Measurements from ENCODE around the gene CELA3B.
"Not testable (repeated sequence)": the region's sequence is repeated elsewhere in the genome, so short reads cannot be mapped to it uniquely, and the experiment has no call there.

Gene CELA3B

GRCh38 chr1:21978209-21978608, 1.4 kb downstream of the CELA3B start:
- H3K4me3 Mint-ChIP-seq, H3K27me3 Mint-ChIP-seq: not testable (repeated sequence)
- CTCF ChIA-PET, result interaction anchor here (0.6 kb wide), 1 partner anchor 28 kb away, joined by 3 read pairs; no protein-coding TSS in a partner anchor

GRCh38 chr1:21980515-21981220, 3.8 kb downstream of the CELA3B start:
- H3K27me3 Mint-ChIP-seq, H3K9me3 Mint-ChIP-seq, H3K4me3 Mint-ChIP-seq, H3K27ac Mint-ChIP-seq, H3K36me3 Mint-ChIP-seq, H3K4me1 Mint-ChIP-seq: not testable (repeated sequence)
- CTCF ChIA-PET, result interaction anchor here (2.0 kb wide), 1 partner anchor 44 kb away, joined by 5 read pairs; no protein-coding TSS in a partner anchor
- peak; percentile 48 for DNase-seq

More at GRCh38 chr1:21978209-21978608, 1.4 kb downstream of the CELA3B start:
- H3K4me1 Mint-ChIP-seq, H3K27ac Mint-ChIP-seq, H3K9me3 Mint-ChIP-seq, DNase-seq, H3K36me3 Mint-ChIP-seq: not testable (repeated sequence)

GRCh38 chr1:21981253-21981652, 4.4 kb downstream of the CELA3B start:
- not testable (repeated sequence) for DNase-seq, H3K4me3 Mint-ChIP-seq, H3K4me1 Mint-ChIP-seq, H3K9me3 Mint-ChIP-seq, H3K27me3 Mint-ChIP-seq, H3K27ac Mint-ChIP-seq, H3K36me3 Mint-ChIP-seq
- CTCF ChIA-PET, result interaction anchor here (2.0 kb wide), 1 partner anchor 43 kb away, joined by 5 read pairs; no protein-coding TSS in a partner anchor

GRCh38 chr1:21982122-21982521, 5.3 kb downstream of the CELA3B start:
- H3K36me3 Mint-ChIP-seq, H3K9me3 Mint-ChIP-seq, H3K27me3 Mint-ChIP-seq, H3K4me1 Mint-ChIP-seq, H3K27ac Mint-ChIP-seq, DNase-seq, H3K4me3 Mint-ChIP-seq: not testable (repeated sequence)
- CTCF ChIA-PET, result interaction anchor here (0.6 kb wide), 1 partner anchor 52 kb away, joined by 3 read pairs; no protein-coding TSS in a partner anchor

GRCh38 chr1:21983539-21983938, 6.7 kb downstream of the CELA3B start:
- H3K27me3 Mint-ChIP-seq, H3K4me1 Mint-ChIP-seq, CTCF ChIA-PET, H3K9me3 Mint-ChIP-seq, H3K27ac Mint-ChIP-seq, H3K4me3 Mint-ChIP-seq, H3K36me3 Mint-ChIP-seq, DNase-seq: not testable (repeated sequence)

- H3K36me3 Mint-ChIP-seq, H3K27ac Mint-ChIP-seq, CTCF ChIA-PET, H3K27me3 Mint-ChIP-seq, H3K4me3 Mint-ChIP-seq, DNase-seq, H3K4me1 Mint-ChIP-seq, H3K9me3 Mint-ChIP-seq: not testable (repeated sequence)
Observed at GRCh38 chr1:21985893-21986292, 9.1 kb downstream of the CELA3B start.

- H3K4me3 Mint-ChIP-seq, CTCF ChIA-PET, H3K36me3 Mint-ChIP-seq, H3K9me3 Mint-ChIP-seq, H3K27ac Mint-ChIP-seq, DNase-seq, H3K27me3 Mint-ChIP-seq, H3K4me1 Mint-ChIP-seq: not testable (repeated sequence)
Observed at GRCh38 chr1:21986386-21986785, 9.6 kb downstream of the CELA3B start.

GRCh38 chr1:21989672-21990393, 13.0 kb downstream of the CELA3B start:
- H3K36me3 Mint-ChIP-seq, H3K27ac Mint-ChIP-seq, H3K4me1 Mint-ChIP-seq, H3K4me3 Mint-ChIP-seq, CTCF ChIA-PET, DNase-seq, H3K9me3 Mint-ChIP-seq: not testable (repeated sequence)
- peaks cover 12% of the 10 kb centered on the region for H3K27me3 Mint-ChIP-seq

- peaks cover 12% of the 10 kb centered on the region for H3K27me3 Mint-ChIP-seq
- H3K4me1 Mint-ChIP-seq, H3K9me3 Mint-ChIP-seq, H3K27ac Mint-ChIP-seq, H3K36me3 Mint-ChIP-seq, H3K4me3 Mint-ChIP-seq, DNase-seq: not testable (repeated sequence)
- CTCF ChIA-PET, result interaction anchor here (0.6 kb wide), 1 partner anchor 424 kb away, joined by 4 read pairs; no protein-coding TSS in a partner anchor
Observed at GRCh38 chr1:21992186-21992585, 15.4 kb downstream of the CELA3B start.

- H3K4me1 Mint-ChIP-seq, CTCF ChIA-PET, H3K36me3 Mint-ChIP-seq, H3K9me3 Mint-ChIP-seq, DNase-seq, H3K4me3 Mint-ChIP-seq, H3K27ac Mint-ChIP-seq: not testable (repeated sequence)
- H3K27me3 Mint-ChIP-seq, result peaks cover 12% of the 10 kb centered on the region
Observed at GRCh38 chr1:21994716-21995115, 17.9 kb downstream of the CELA3B start.

GRCh38 chr1:21996663-21996970, 19.8 kb downstream of the CELA3B start:
- H3K27ac Mint-ChIP-seq, H3K9me3 Mint-ChIP-seq, H3K4me3 Mint-ChIP-seq, H3K4me1 Mint-ChIP-seq, CTCF ChIA-PET, H3K36me3 Mint-ChIP-seq, DNase-seq: not testable (repeated sequence)
- peaks cover 25% of the 10 kb centered on the region for H3K27me3 Mint-ChIP-seq

- CTCF ChIA-PET, H3K27ac Mint-ChIP-seq, H3K4me1 Mint-ChIP-seq, DNase-seq, H3K36me3 Mint-ChIP-seq, H3K4me3 Mint-ChIP-seq, H3K9me3 Mint-ChIP-seq: not testable (repeated sequence)
- peaks cover 27% of the 10 kb centered on the region for H3K27me3 Mint-ChIP-seq
Observed at GRCh38 chr1:21997891-21998623, 21.2 kb downstream of the CELA3B start.

- H3K9me3 Mint-ChIP-seq, H3K4me3 Mint-ChIP-seq, CTCF ChIA-PET, H3K27ac Mint-ChIP-seq, H3K36me3 Mint-ChIP-seq, H3K4me1 Mint-ChIP-seq, DNase-seq: not testable (repeated sequence)
- H3K27me3 Mint-ChIP-seq, result peaks cover 27% of the 10 kb centered on the region
Observed at GRCh38 chr1:21998624-21999294, 21.9 kb downstream of the CELA3B start.

- H3K4me3 Mint-ChIP-seq, H3K36me3 Mint-ChIP-seq, DNase-seq, CTCF ChIA-PET, H3K27ac Mint-ChIP-seq, H3K9me3 Mint-ChIP-seq, H3K4me1 Mint-ChIP-seq: not testable (repeated sequence)
- H3K27me3 Mint-ChIP-seq, result peaks cover 20% of the 10 kb centered on the region
Observed at GRCh38 chr1:21999645-22000044, 22.8 kb downstream of the CELA3B start.

All from activated naive CD4-positive, alpha-beta T cell treated with anti-CD3 and anti-CD28 coated beads, Interleukin-2, amount 10 ng/mL, durations not matched to agents 7 days and 5 days (primary cell).